ENCODE results near the gene KLF1.

DNA sequence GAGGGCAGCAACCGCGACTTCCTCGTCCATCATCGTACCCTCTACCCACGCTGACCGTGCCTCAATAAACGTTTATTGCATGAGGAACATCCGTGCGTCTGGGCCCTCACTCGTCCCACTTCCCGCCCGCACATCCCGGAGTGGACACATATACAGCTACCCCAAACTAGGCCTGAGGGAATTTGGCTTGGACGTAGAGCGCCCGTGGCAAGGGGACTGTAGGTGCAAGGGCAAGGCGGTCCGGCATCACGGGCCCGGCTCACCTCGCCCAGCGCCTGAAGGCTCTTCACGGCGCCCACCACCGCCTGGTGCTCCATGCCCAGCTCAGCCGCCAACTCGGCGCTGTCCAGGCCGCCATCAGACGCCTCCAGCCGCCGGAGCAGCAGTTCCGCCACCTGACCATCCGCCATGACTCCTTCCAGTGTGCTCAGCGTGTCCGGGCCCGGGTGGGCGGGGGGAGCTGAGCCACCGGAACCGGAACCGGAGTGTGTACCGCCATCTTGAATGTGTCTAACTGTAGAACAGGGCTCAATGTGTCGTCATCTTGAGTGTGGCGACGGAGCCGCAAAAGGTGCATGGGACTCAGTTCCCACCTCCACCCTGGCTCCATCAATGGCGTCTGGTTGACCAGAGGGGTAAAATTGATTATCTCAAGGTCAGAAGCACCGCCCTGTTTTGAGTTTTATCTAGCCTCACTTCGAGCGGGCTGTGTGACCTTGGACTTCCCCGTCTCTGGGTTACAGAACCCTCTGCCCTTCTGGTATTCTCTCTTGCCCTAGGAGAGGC is 46.5 kb upstream of the KLF1 start, which contains the start of gene FARSA:
- TF ChIP-seq POLR2A (IDR thresholded peaks at IDR 0.05): no peak
- TF ChIP-seq CTCF (IDR thresholded peaks at IDR 0.05): no peak

Data from suprapubic skin (tissue), 3 donors.